Right ventricle myocardium superior (tissue), 1 donor: ENCODE data around the gene SERINC2. TPM values are rescaled to one million over a fixed set of nuclear protein-coding genes. Genes with fewer than 3 reads are reported as not detected.

Experiments
- ATAC-seq: fragments of 200-7000 bp; cut with Tn5 transposase; one replicate; pipeline ENCODE4 v1.9.1; 2020; ENCODE audit warnings: mild to moderate bottlenecking; ENCODE audit not compliant: poor library complexity
- DNase-seq: peaks from one replicate; pipeline ENCODE4 v3.0.0-alpha.2; 2020
- intact Hi-C: fragments of 100-400 bp; cut with DNase I; formaldehyde crosslinking; loops from one replicate; pipeline ENCODE4 v1.11.2; 2022
- long read RNA-seq: library from polyadenylated mRNA; unstranded; transcript quantifications from one replicate; pipeline ENCODE4 v2.0.0, GENCODE V29; 2021
- total RNA-seq: library from RNA; stranded (reverse); fragmentation: NEBNext Ultra II Directional; extraction: Animal tissue kit (Norgen Biotek cat#: 25700); gene quantifications from one replicate; pipeline ENCODE4 v1.2.1, GENCODE V29; 2021
- donor health status: DM: no; HTN: yes; CAD: no; lungs with severe emphysema.

The SERINC2 gene
- total RNA-seq = 1.5 TPM
- long read RNA-seq, transcript SERINC2-201 (10 exons, 1,997 nt) = major isoform, 9 of 10 reads
- long read RNA-seq, partial matches to known transcripts = 0 of 10 reads
- long read RNA-seq, other reads (novel, unspliced or antisense) = 1 of 10 reads

DNA sequence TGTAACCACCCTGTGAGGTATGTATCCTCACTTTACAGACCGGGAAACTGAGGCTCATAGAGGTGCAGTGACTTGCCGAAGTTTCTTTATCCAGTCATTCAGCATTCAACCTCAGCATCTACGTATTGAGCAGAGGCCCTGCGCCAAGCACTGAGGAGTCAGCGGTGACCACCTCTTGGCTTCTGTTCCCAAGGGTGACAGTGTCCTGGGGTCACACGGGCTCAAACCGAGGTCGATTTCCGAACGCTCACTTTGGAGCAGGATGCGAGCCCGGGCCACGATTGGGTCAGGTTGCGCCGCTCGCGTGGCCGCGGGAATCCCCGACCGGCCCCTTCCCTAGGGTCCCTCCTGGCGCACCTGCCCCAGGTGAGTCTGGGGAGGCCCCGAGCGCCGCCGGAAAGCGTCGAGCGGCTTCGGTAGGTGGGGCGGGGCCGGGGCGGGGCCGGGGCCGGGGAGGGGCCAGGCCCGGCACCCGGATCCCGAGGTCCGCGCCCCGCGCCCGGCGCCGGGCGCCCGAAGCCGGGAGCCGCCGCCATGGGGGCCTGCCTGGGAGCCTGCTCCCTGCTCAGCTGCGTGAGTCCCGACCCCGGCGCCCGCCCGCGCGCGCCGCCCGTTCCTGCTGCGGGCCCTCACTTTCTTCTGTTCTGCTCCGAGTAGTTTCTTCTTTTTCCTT is at the start of gene SERINC2:
Gene SERINC2 (plus strand): TSS at position 482 of the 673 bp plus-strand sequence. CDS start 53 bp downstream, at position 535.
- DNase-seq (peak; percentile 42), ATAC-seq (peak; percentile 74)
- intact Hi-C loops = loop anchor here (10.0 kb wide), 1 partner anchor 68 kb away; no protein-coding TSS in a partner anchor

DNA sequence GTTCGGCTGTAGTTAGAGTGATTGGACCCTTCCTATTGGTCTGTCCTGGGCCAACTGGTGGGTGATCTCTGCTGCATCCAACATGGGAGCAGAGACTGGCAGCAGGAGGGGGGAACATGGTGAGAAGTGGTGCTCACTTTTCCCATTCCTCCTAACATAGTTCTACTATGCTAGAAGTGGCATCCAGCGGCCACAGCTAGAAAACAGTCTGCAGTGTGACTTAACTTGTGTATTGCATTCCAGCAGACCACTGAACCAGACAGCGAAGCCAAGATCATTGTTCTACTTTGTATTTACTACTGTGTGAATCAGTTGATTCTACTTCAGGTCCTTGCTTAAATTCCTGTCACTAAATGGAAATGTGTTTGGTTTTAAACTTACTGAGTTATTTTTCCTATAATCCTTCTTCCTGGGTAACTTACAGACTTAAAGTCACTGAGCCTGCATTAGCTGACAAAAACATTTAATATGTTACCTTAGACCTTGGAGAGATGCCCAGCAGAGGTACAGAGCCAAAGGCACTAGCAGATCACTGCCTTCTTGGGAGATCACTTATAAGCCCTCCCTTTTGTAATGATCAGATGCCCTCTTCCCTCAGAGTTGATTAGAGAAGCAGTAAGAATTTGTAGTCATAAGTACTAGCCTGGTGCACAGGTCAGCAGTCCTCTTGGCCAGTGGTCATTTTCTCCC is 48.3 kb upstream of the SERINC2 start:
- DNase-seq = no peak
- intact Hi-C loops = no loop called here
- ATAC-seq = no peak

- ATAC-seq (no peak), DNase-seq (no peak)
- intact Hi-C loops = no loop called here
These were observed 46.2 kb upstream of the SERINC2 start for GRCh38 chr1:31366796-31367195.

GRCh38 chr1:31368611-31369107 is 44.4 kb upstream of the SERINC2 start:
- peak; percentile 45 for ATAC-seq
- DNase-seq = peak; percentile 68
- intact Hi-C loops = no loop called here

DNA sequence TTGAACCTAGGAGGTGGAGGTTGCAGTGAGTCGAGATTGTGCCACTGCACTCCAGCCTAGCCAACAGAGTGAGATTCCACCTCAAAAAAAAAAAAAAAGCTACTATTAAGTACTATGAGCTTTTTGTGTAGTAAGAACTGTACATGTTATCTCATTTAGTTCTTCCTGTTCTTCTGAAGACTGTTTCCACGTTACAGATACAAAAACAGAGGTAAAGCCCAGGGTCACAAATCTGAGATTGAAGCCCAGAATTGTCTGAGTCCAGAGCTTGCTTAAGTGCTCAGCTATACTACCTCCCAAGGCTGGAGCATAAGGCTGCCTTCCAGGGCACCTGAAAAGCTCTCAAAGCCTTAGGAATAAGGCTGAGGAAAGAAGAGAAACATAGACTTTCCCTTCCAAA is 43.0 kb upstream of the SERINC2 start:
- DNase-seq (no peak), ATAC-seq (no peak)
- intact Hi-C loops = no loop called here

GRCh38 chr1:31370565-31370964 is 42.4 kb upstream of the SERINC2 start:
- intact Hi-C loops = no loop called here
- no peak for ATAC-seq
- DNase-seq = no peak

- intact Hi-C loops = no loop called here
- ATAC-seq = no peak
- DNase-seq = no peak
These were observed 41.7 kb upstream of the SERINC2 start for GRCh38 chr1:31371121-31371959.

DNA sequence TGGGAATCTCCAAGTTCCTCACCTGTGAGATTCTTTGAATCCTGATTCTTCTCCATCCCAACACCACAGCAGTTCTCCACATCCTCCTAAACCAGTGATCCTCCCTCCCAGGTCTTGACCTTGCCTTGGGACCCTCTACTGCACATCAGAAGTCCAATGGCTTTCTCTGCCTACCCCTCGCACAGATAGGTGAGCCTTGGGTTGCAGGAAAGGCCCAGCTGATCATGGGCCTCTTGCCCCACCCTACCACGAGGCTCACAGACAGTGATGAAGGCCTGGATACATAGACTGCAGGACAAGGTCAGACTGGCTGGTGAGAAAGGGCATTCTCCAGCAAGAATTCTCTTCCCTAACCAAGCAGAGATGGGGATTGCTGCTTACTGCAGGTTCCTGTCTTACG is 41.0 kb upstream of the SERINC2 start:
- intact Hi-C loops = no loop called here
- no peak for DNase-seq
- ATAC-seq = no peak

DNA sequence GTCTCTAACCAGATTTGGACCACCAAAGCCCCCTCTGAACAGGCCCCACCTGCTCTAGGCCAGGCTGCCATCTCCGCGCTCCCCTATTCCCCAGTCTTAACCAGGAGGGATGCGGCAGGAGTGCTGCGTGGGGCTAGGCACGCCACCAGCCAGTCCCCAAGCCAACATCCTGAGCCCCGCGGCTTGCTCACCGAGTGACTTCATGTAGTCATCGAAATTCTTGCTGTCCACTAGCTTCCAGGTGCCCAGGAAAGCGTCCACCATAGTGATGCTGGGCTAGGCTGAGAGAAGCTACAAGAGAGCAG is 40.3 kb upstream of the SERINC2 start:
- DNase-seq (no peak), ATAC-seq (no peak)
- intact Hi-C loops = no loop called here

DNA sequence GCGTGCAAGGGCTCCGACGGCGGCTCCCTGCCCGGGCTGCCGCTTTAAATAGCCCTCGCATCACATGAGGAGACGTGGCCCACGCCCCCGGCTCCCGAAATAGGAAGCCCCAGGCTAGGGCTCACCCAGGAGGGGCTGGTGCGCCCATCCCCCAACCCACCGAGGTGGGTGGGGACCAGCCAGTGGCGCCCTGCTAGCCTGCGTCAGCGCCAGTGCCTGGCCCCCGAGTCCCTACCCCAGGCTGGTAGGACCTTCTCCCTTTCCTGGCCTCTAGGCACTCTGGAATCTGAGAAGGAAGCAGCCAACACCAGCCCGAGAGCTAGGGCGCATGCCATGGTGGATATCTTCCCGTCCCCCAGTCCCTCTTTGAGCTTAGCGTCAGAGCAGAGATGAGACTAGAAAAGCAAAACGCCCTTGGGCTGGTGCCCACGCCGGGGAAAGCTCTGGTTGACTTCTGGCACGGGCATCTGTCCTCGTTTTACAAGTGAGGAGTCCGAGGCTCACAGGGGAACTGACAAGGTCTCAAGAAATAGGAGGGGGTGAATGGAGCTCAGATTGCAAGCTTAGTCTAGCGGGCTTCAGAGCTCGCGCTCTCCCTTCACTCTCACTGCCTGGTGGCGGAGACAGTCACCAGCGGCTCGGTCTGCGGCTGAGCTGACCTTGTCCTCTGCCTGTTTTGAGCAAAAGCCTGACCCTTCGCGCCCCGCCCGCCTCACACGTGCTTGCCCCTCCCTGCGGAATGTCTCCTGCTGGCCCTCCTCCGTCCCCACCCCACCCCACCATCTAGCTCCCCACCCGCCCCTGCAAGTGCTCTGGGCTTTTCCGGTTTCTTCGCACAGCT is 39.7 kb upstream of the SERINC2 start, which contains the start of gene FABP3:
Gene FABP3 (minus strand): TSS at position 21 of the 841 bp plus-strand sequence. CDS start 62 bp downstream, outside the sequence.
- intact Hi-C loops = no loop called here
- peak; percentile 91 for DNase-seq
- peak; percentile 76 for ATAC-seq

DNA sequence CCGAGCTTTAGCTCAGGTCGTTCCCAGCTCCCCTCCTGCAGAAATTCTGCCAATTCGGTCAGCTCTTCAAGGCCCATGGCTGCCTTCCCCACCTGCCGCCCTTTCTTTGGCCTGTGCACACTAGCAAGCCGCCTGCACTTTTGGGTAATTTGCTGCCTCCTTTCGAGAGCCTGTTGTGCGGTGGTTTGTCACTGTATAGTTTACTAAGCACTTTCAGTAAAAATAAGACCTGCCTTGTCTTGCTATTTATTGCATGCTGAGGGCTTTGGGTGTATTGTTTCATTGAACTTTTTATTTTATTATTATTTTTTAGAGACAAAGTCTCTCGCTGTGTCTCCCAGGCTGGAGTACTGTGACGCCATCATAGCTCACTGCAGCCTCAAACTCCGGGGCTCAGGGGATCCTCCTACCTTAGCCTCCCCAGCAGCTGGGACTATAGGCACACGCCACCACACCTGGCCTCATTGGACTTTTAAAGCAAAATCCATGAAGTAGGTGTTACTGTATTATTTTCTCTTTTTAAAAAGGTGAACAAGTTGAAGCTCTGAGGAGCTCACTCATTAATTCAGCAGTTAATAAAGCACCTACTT is 39.0 kb upstream of the SERINC2 start:
- DNase-seq (no peak), ATAC-seq (no peak)
- intact Hi-C loops = no loop called here

- ATAC-seq (peak; percentile 23), DNase-seq (peak; percentile 60)
- intact Hi-C loops = no loop called here
These were observed 38.4 kb upstream of the SERINC2 start for GRCh38 chr1:31374511-31375196.

DNA sequence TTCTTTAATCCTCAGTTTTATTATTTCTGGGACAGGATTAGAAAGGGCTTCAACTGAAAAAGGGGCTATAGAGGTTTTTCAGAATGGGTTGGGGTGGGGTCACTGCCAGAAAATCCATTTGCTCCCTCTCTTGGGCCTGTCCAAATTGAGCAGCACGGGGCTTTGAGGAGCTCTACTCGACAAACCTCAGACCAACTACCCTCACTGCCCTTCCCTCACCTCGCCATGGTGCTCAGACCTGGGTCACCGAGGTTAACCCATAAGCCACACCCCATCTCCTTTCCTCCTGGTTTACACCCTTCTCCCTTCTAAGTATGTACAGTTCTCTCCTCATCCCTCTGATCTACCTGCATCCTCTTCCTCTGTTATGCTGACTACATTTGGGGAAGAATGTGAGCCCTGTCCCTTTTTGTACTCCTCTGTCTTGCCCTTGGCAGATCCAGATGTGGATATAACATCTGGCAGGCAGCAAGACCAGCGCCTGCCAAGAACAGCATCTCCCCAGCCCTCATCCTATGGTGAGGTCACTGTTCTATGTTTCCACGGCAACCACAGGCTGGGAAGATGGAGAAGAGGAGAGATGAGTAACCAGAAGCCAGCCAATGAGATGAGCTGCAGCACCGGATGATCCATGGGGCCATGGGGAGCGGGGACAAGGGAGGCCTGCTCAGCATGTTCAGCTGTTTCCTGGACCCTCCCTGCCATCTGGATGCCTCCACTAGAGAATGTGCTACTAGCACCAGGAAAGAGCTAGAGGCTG is 36.5 kb upstream of the SERINC2 start:
- no peak for ATAC-seq
- intact Hi-C loops = no loop called here
- no peak for DNase-seq

DNA sequence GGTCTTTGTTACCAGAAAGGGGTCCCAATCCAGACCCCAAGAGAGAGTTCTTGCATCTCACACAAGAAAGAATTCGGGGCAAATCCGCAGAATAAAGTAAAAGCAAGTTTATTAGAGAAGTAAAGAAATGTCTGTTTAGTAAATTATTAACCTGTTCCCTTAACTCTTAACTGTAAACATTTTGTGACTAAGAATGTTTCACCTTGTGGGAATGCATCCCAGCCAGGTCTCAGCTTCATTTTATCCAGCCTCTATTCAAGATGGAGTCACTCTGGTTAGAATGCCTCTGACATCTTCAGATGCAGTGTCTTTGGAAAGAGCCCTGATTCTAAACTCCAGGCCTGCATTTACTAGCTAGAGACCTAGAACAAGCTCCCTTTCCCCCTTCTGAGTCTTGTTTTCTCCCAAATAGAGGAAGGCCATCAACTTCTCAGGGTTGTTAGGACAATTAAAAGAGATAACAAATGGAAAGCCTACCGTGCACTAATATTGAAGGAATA is 35.6 kb upstream of the SERINC2 start:
- DNase-seq (no peak), ATAC-seq (no peak)
- intact Hi-C loops = no loop called here

DNA sequence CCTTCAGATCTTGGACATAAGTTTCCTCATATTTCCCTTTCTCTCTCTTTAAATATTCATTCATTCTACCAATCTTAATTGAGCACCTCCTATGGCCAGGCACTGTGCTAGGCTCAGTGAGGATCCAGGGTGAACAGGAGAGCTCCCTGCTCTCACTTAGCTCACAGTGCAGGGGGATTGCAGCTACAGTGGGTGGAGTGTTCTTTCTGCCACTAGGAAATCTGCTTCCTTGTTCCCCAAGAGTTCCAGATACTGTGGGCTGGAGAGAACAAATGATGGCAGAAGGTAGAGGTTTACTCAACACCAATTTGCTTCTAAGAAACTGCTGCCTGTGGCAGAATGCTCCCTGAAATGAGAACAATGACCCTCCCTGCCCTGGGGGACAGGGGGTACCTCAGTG is 35.0 kb upstream of the SERINC2 start:
- ATAC-seq (no peak), DNase-seq (no peak)
- intact Hi-C loops = no loop called here

DNA sequence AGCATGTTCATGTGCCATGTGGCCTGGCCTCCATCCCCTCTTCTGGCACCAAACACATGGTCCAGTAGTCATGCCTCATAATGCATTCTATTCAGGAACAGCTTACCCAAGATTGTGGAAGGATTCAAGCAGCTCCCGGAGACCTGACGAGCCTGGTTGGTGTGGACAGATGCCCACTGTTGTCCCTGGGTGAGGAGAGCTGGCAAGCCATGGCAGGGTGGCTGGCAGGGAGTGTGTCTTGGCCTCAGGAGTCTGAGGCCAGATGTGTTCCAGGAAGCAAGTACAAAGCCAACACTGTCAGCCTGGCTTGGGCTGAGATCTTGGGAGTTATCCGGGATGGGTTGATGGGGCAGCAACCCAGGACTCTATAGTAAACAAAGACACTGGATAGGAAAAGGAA is 32.8 kb upstream of the SERINC2 start:
- intact Hi-C loops = no loop called here
- DNase-seq (no peak), ATAC-seq (no peak)
